IPS-20b (cell line): ENCODE measurements around the gene DGCR8.
A peak's percentile ranks its signal among the peaks of the same experiment; 100 is the strongest.
"Not testable (repeated sequence)": the region's sequence is repeated elsewhere in the genome, so short reads cannot be mapped to it uniquely, and the experiment has no call there.

ENCODE experiments used
- H3K27ac ChIP-seq: one replicate; pipeline ENCODE4 v1.5.1; 2013; ENCODE audit warnings: low read length
- H3K27me3 ChIP-seq: 2 replicates; pipeline ENCODE4 v1.6.1; 2013; ENCODE audit warnings: mild to moderate bottlenecking, low read length, inconsistent platforms; ENCODE audit not compliant: insufficient read depth
- H3K36me3 ChIP-seq: 2 replicates; pipeline ENCODE4 v1.6.1; 2013; ENCODE audit warnings: low read depth, mild to moderate bottlenecking, inconsistent platforms, low read length, moderate library complexity; ENCODE audit not compliant: insufficient read depth
- H3K4me1 ChIP-seq: 2 replicates; pipeline ENCODE4 v1.6.1; 2013; ENCODE audit warnings: mild to moderate bottlenecking, control low read depth, inconsistent platforms, low read length, moderate library complexity; ENCODE audit not compliant: insufficient read depth
- H3K4me3 ChIP-seq: 2 replicates; pipeline ENCODE4 v1.5.1; 2013; ENCODE audit warnings: mild to moderate bottlenecking, low read length, inconsistent platforms
- H3K9ac ChIP-seq: 2 replicates; pipeline ENCODE4 v1.6.1; 2013; ENCODE audit warnings: low read depth, mild to moderate bottlenecking, inconsistent platforms, low read length, moderate library complexity
- H3K9me3 ChIP-seq: 2 replicates; pipeline ENCODE4 v1.6.1; 2013; ENCODE audit warnings: mild to moderate bottlenecking, low read depth, low read length, inconsistent platforms; ENCODE audit not compliant: insufficient read depth

DGCR8 gene

DNA sequence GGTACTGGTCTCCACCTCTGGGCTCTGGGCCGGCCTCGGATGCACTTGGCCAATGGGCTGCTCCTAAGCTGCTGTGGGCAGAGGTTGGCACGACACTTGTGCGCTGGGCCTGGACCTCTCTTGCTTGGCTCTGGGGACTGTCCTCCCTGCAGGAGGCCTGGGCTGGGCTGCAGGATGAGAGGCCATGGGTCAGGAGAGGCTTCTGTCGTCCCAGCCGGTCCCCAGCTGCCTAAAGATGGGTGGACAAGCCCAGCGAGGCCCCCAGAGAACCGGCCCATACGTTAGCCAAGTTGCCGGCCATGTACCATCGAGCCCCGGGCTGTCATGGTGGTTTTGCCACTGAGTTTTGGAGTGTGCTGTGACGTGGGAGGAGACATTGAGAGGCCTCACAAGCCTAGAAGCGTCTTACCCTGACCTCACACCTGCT is 72.4 kb downstream of the DGCR8 start:
- no peak overlapping the region for H3K27ac ChIP-seq
- no peaks in the 10 kb centered on the region for H3K9me3 ChIP-seq
- H3K27me3 ChIP-seq, result no peaks in the 10 kb centered on the region
- no peak overlapping the region for H3K9ac ChIP-seq
- H3K4me1 ChIP-seq, result no peaks in the 10 kb centered on the region
- no peak overlapping the region for H3K4me3 ChIP-seq
- H3K36me3 ChIP-seq, result no peaks in the 10 kb centered on the region

DNA sequence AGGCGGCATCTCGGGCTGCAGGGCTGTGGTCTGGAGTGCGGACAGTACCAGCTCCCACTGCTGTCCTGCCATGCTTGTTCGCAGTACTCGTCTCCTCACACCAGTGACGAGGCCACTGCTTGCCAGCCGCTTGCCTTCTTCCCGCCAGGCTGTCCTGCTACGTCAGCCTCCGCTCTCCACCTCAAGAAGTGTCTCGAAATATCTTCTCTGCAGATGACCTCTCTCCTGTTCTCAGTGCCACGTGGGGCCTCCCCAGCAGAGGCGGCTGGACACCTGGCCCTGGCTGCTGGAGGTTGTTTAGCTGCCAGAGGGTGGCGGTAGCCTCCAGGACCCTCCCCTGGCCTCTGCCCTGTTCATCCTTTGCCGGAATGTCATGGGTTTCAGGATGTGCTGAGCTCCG is 73.9 kb downstream of the DGCR8 start:
- H3K36me3 ChIP-seq, result no peaks in the 10 kb centered on the region
- H3K27me3 ChIP-seq, result no peaks in the 10 kb centered on the region
- H3K4me1 ChIP-seq, result peaks cover 3% of the 10 kb centered on the region; the same call in 1 of the 2 replicates
- H3K9ac ChIP-seq, result no peak overlapping the region
- no peaks in the 10 kb centered on the region for H3K9me3 ChIP-seq
- H3K4me3 ChIP-seq, result no peak overlapping the region
- H3K27ac ChIP-seq, result no peak overlapping the region

GRCh38 chr22:20154602-20155187 is 74.7 kb downstream of the DGCR8 start:
- Histone ChIP-seq H3K36me3 (no peaks in the 10 kb centered on the region), H3K27me3 (no peaks in the 10 kb centered on the region), H3K4me1 (peaks cover 3% of the 10 kb centered on the region; the same call in 1 of the 2 replicates), H3K27ac (no peak overlapping the region), H3K4me3 (no peak overlapping the region), H3K9ac (no peak overlapping the region), H3K9me3 (no peaks in the 10 kb centered on the region)

DNA sequence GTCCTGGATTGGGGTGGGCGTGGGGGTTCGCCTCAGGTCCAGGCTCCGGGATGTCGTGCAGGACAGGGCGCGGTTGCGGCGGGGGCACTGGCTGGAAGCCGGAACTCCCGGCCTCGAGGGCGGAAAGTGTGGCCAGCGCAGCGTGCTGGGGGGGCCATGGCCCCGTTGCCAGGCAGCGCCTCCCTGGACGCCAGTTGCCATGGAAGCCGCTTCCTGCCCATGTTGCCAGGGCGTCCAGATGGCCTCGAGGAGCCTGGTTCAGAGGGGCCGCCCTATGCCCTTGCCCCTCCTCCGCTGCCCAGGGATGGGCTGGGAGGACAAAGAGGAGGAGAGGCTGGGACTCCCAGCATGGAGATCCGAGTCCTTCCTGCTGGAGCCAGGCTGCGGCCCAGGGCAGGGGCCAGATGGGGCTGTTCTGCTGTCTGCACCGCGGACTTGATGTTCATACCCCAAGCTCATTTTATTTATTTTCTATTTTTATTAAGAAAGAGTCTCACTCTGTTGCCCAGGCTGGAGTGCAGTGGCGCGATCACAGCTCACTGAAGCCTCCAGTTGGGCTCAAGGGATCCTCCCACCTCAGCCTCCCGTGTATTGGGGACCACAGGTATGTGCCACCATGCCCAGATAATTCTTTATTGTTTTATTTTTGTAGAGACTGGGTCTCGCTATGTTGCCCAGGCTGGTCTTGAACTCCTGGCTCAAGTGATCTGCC is 75.4 kb downstream of the DGCR8 start:
- no peak overlapping the region for H3K4me3 ChIP-seq
- H3K36me3 ChIP-seq, result no peaks in the 10 kb centered on the region
- no peaks in the 10 kb centered on the region for H3K27me3 ChIP-seq
- no peaks in the 10 kb centered on the region for H3K9me3 ChIP-seq
- H3K9ac ChIP-seq, result no peak overlapping the region
- peaks cover 3% of the 10 kb centered on the region; the same call in 1 of the 2 replicates for H3K4me1 ChIP-seq
- no peak overlapping the region for H3K27ac ChIP-seq

- Histone ChIP-seq H3K9ac (no peak overlapping the region), H3K9me3 (no peaks in the 10 kb centered on the region), H3K36me3 (no peaks in the 10 kb centered on the region), H3K27ac (no peak overlapping the region), H3K4me3 (no peak overlapping the region), H3K27me3 (no peaks in the 10 kb centered on the region), H3K4me1 (peaks cover 3% of the 10 kb centered on the region; the same call in 1 of the 2 replicates)
Observed at GRCh38 chr22:20156042-20156389, 76.0 kb downstream of the DGCR8 start.

DNA sequence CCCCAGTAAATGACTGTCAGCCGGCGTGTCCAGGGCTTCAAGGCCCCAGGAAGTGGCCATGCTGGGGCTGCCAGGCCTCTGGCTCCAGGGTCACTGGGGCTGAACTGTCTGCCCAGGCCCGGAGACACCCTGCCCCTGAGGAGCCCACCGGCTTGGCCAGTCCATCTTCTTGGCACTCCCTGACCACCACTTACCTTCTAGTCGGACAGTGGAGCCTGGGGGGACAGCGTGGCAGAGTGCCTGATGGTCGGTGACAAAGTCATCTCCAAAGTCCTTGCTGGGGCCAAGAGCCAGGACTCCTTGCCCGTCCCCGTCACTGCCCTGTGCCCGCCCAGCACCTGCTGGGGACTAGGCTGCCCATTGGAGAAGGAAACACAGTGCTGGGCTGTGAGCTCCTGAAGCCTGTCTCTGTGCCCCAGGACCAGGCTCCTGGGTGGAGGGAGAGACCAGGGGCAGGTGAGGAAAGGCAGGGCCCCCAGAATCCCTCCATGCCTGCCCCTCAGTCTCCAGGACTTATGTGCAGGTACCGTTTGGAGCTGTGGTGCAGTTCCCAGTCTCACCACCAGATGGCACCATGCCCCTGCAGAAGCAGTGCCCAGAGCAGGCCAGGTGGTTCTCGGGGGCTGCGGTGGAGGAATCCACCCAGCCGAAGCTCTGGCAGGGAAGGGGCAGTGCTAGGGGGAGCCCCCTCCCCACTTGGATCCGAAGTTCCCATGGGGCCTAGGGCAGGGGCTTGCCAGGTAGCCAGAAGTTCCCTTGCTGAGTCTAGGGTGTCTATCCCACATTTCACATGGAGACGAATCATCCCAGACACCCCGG is 76.8 kb downstream of the DGCR8 start:
- H3K9me3 ChIP-seq, result no peaks in the 10 kb centered on the region
- H3K27me3 ChIP-seq, result no peaks in the 10 kb centered on the region
- H3K36me3 ChIP-seq, result no peaks in the 10 kb centered on the region
- H3K4me3 ChIP-seq, result no peak overlapping the region
- H3K4me1 ChIP-seq, result peaks cover 3% of the 10 kb centered on the region; the same call in 1 of the 2 replicates
- no peak overlapping the region for H3K9ac ChIP-seq
- no peak overlapping the region for H3K27ac ChIP-seq

- Histone ChIP-seq H3K9ac (no peak overlapping the region), H3K36me3 (no peaks in the 10 kb centered on the region), H3K9me3 (no peaks in the 10 kb centered on the region), H3K4me1 (peaks cover 3% of the 10 kb centered on the region; the same call in 1 of the 2 replicates), H3K27ac (no peak overlapping the region), H3K27me3 (no peaks in the 10 kb centered on the region), H3K4me3 (no peak overlapping the region)
Observed at GRCh38 chr22:20157430-20158183, 77.6 kb downstream of the DGCR8 start.

- H3K9me3 ChIP-seq, result no peaks in the 10 kb centered on the region
- no peaks in the 10 kb centered on the region for H3K36me3 ChIP-seq
- H3K4me3 ChIP-seq, result no peak overlapping the region
- H3K9ac ChIP-seq, result peak overlapping the region; percentile 45; the same call in 1 of the 2 replicates
- no peak overlapping the region for H3K27ac ChIP-seq
- H3K27me3 ChIP-seq, result no peaks in the 10 kb centered on the region
- H3K4me1 ChIP-seq, result peaks cover 3% of the 10 kb centered on the region; the same call in 1 of the 2 replicates
Observed at GRCh38 chr22:20158391-20159036, 78.5 kb downstream of the DGCR8 start.

- Histone ChIP-seq H3K4me3 (no peak overlapping the region), H3K9me3 (no peaks in the 10 kb centered on the region), H3K36me3 (no peaks in the 10 kb centered on the region), H3K4me1 (peaks cover 3% of the 10 kb centered on the region; the same call in 1 of the 2 replicates), H3K27ac (no peak overlapping the region), H3K9ac (peak overlapping the region; percentile 45; the same call in 1 of the 2 replicates), H3K27me3 (no peaks in the 10 kb centered on the region)
Observed at GRCh38 chr22:20159076-20159475, 79.0 kb downstream of the DGCR8 start.

GRCh38 chr22:20159531-20159930 is 79.5 kb downstream of the DGCR8 start:
- H3K9me3 ChIP-seq, H3K36me3 ChIP-seq, H3K9ac ChIP-seq, H3K27ac ChIP-seq, H3K27me3 ChIP-seq, H3K4me3 ChIP-seq, H3K4me1 ChIP-seq: not testable (repeated sequence)

DNA sequence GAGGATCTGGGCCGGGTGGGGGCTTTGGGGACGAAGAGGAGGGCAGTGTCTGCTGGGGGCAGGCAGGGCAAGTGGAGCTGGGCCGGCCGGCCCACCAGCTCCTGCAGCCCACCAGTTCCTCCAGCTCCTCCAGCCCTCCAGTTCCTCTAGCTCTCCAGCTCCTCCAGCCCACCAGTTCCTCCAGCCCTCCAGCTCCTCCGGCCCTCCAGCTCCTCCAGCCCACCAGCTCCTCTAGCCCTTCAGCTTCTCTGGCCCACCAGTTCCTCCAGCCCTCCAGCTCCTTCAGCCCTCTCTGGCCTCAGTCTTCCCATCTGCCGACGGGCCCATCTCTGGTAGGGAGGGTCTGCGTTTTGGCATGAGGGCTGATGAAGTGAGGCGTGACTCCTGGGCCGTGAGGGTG is 80.0 kb downstream of the DGCR8 start:
- H3K36me3 ChIP-seq, result no peaks in the 10 kb centered on the region
- H3K9me3 ChIP-seq, result no peaks in the 10 kb centered on the region
- H3K27ac ChIP-seq, result no peak overlapping the region
- H3K4me3 ChIP-seq, result no peak overlapping the region
- no peaks in the 10 kb centered on the region for H3K27me3 ChIP-seq
- peaks cover 3% of the 10 kb centered on the region; the same call in 1 of the 2 replicates for H3K4me1 ChIP-seq
- no peak overlapping the region for H3K9ac ChIP-seq
